NT2/D1 (cell line): Measurements from ENCODE around the gene SMIM9.

Experiments used
- SUZ12 ChIP-seq: IDR thresholded peaks from 2 replicates; pipeline ENCODE4 v1.6.1; 2011; ENCODE audit not compliant: insufficient read length, insufficient read depth; ENCODE audit errors: extremely low read depth
- YY1 ChIP-seq: IDR thresholded peaks from 2 replicates; pipeline ENCODE4 v1.6.1; 2011; ENCODE audit not compliant: insufficient read length, insufficient read depth
- ZNF274 ChIP-seq: IDR thresholded peaks from 2 replicates; pipeline ENCODE4 v1.6.1; 2011; ENCODE audit warnings: mild to moderate bottlenecking, low read depth, low read length

- TF ChIP-seq YY1 (no peak), SUZ12 (no peak), ZNF274 (no peak)
These were observed 5.3 kb downstream of the SMIM9 start for GRCh38 chrX:154829134-154829533.
